SK-N-SH (cell line): ENCODE data around the gene SH3BGRL3.

Source experiments
- CTCF ChIP-seq: fragments of 200-600 bp; sonication (generic); IDR thresholded peaks from 2 replicates; pipeline ENCODE4 v1.6.1; 2017; ENCODE audit warnings: antibody characterized with exemption, mild to moderate bottlenecking, moderate library complexity
- FOXJ3 ChIP-seq: sonication (generic); formaldehyde crosslinking; IDR thresholded peaks from 2 replicates; pipeline ENCODE4 v1.5.1; 2020; ENCODE audit warnings: mild to moderate bottlenecking, missing genetic modification reagents
- FOXM1 ChIP-seq: IDR thresholded peaks from 2 replicates; pipeline ENCODE4 v1.4.0; 2012; ENCODE audit warnings: low read depth, mild to moderate bottlenecking
- JUND ChIP-seq: IDR thresholded peaks from 2 replicates; pipeline ENCODE4 v1.4.0; 2012
- RAD21 ChIP-seq: IDR thresholded peaks from 2 replicates; pipeline ENCODE4 v1.6.1; 2012; ENCODE audit warnings: mild to moderate bottlenecking, low read length
- RFX5 ChIP-seq: IDR thresholded peaks from 2 replicates; pipeline ENCODE4 v1.6.1; 2012; ENCODE audit warnings: mild to moderate bottlenecking, improper control_type of control experiment, low read length
- SIN3A ChIP-seq: IDR thresholded peaks from 2 replicates; pipeline ENCODE4 v1.6.1; 2012; ENCODE audit warnings: low read depth, mild to moderate bottlenecking, low read length, moderate library complexity, borderline replicate concordance
- USF1 ChIP-seq: IDR thresholded peaks from 2 replicates; pipeline ENCODE4 v1.4.0; 2012; ENCODE audit warnings: low read depth, borderline replicate concordance

- no peak for TF ChIP-seq CTCF
- TF ChIP-seq RFX5 = no peak
- TF ChIP-seq RAD21 = no peak
- no peak for TF ChIP-seq JUND
- no peak for TF ChIP-seq SIN3A
- TF ChIP-seq FOXJ3 (CRISPR knock-in tag) = no peak
- no peak for TF ChIP-seq USF1
- no peak for TF ChIP-seq FOXM1
Measured at GRCh38 chr1:26287811-26288210, 7.9 kb downstream of the SH3BGRL3 start.
